ENCODE results near the gene FPR2. TPM values are rescaled to one million over a fixed set of nuclear protein-coding genes. Genes with fewer than 3 reads are reported as not detected.
A peak's percentile ranks its signal among the peaks of the same experiment; 100 is the strongest.

Gene FPR2
- total and polyA plus RNA-seq, 4 donors: 0.15 to 4.1 (median 2.4) TPM

DNA sequence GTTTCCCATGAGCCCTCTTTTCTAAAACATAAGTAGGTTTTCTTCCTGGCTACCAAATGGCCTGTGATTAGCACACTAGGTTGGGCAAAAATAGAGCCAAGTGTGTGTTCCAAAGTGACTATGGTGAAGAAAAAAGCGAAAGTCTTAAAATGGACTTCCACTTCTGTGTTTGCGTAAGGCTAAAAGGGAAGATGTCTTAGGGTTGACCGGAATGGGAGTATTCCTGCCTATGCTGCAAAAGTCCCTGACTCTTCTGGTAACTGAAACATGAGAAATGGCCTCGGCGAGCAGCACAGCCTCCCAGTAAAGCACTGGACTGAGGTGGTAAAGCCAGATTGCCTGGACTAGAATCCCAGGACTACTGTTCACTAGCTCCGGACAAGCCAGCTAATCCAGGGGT lies 6.9 kb upstream of the FPR2 start:
- H3K9ac ChIP-seq (ENCODE audit: low read depth in 1 of 2, low read length in 2 of 2): no peak overlapping the region
- WGBS: 81% methylated on average over 6 of the region's 6 CpGs
- no peak for DNase-seq (ENCODE audit: low spot score)
- no peak for TF ChIP-seq SP1 (IDR thresholded peaks at IDR 0.05)
- TF ChIP-seq GABPA (IDR thresholded peaks at IDR 0.05 in 1 of 2, conservative IDR thresholded peaks at IDR 0.05 in 1 of 2): no peak
- no peak for TF ChIP-seq HNF4G (IDR thresholded peaks at IDR 0.05)
- TF ChIP-seq, protein P1, sequence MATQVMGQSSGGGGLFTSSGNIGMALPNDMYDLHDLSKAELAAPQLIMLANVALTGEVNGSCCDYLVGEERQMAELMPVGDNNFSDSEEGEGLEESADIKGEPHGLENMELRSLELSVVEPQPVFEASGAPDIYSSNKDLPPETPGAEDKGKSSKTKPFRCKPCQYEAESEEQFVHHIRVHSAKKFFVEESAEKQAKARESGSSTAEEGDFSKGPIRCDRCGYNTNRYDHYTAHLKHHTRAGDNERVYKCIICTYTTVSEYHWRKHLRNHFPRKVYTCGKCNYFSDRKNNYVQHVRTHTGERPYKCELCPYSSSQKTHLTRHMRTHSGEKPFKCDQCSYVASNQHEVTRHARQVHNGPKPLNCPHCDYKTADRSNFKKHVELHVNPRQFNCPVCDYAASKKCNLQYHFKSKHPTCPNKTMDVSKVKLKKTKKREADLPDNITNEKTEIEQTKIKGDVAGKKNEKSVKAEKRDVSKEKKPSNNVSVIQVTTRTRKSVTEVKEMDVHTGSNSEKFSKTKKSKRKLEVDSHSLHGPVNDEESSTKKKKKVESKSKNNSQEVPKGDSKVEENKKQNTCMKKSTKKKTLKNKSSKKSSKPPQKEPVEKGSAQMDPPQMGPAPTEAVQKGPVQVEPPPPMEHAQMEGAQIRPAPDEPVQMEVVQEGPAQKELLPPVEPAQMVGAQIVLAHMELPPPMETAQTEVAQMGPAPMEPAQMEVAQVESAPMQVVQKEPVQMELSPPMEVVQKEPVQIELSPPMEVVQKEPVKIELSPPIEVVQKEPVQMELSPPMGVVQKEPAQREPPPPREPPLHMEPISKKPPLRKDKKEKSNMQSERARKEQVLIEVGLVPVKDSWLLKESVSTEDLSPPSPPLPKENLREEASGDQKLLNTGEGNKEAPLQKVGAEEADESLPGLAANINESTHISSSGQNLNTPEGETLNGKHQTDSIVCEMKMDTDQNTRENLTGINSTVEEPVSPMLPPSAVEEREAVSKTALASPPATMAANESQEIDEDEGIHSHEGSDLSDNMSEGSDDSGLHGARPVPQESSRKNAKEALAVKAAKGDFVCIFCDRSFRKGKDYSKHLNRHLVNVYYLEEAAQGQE (IDR thresholded peaks at IDR 0.05): no peak
- no peak for TF ChIP-seq RXRA (IDR thresholded peaks at IDR 0.05)
- no peak for TF ChIP-seq RAD21 (IDR thresholded peaks at IDR 0.05)
- TF ChIP-seq, protein P2, sequence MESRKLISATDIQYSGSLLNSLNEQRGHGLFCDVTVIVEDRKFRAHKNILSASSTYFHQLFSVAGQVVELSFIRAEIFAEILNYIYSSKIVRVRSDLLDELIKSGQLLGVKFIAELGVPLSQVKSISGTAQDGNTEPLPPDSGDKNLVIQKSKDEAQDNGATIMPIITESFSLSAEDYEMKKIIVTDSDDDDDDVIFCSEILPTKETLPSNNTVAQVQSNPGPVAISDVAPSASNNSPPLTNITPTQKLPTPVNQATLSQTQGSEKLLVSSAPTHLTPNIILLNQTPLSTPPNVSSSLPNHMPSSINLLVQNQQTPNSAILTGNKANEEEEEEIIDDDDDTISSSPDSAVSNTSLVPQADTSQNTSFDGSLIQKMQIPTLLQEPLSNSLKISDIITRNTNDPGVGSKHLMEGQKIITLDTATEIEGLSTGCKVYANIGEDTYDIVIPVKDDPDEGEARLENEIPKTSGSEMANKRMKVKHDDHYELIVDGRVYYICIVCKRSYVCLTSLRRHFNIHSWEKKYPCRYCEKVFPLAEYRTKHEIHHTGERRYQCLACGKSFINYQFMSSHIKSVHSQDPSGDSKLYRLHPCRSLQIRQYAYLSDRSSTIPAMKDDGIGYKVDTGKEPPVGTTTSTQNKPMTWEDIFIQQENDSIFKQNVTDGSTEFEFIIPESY (IDR thresholded peaks at IDR 0.05): no peak
- TF ChIP-seq NR2F2 (IDR thresholded peaks at IDR 0.05): no peak
- no peak for TF ChIP-seq TAF1 (conservative IDR thresholded peaks at IDR 0.05)
- no peak for TF ChIP-seq JUND (IDR thresholded peaks at IDR 0.05)
- TF ChIP-seq, protein P3, sequence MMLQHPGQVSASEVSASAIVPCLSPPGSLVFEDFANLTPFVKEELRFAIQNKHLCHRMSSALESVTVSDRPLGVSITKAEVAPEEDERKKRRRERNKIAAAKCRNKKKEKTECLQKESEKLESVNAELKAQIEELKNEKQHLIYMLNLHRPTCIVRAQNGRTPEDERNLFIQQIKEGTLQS (IDR thresholded peaks at IDR 0.05): no peak
- no peak for TF ChIP-seq EGR1 (IDR thresholded peaks at IDR 0.05; ENCODE audit: low read depth in 2 of 2)
- TF ChIP-seq HNF4A (conservative IDR thresholded peaks at IDR 0.05): no peak
- TF ChIP-seq, protein P4, sequence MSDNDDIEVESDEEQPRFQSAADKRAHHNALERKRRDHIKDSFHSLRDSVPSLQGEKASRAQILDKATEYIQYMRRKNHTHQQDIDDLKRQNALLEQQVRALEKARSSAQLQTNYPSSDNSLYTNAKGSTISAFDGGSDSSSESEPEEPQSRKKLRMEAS (IDR thresholded peaks at IDR 0.05): no peak
- TF ChIP-seq, protein P5, sequence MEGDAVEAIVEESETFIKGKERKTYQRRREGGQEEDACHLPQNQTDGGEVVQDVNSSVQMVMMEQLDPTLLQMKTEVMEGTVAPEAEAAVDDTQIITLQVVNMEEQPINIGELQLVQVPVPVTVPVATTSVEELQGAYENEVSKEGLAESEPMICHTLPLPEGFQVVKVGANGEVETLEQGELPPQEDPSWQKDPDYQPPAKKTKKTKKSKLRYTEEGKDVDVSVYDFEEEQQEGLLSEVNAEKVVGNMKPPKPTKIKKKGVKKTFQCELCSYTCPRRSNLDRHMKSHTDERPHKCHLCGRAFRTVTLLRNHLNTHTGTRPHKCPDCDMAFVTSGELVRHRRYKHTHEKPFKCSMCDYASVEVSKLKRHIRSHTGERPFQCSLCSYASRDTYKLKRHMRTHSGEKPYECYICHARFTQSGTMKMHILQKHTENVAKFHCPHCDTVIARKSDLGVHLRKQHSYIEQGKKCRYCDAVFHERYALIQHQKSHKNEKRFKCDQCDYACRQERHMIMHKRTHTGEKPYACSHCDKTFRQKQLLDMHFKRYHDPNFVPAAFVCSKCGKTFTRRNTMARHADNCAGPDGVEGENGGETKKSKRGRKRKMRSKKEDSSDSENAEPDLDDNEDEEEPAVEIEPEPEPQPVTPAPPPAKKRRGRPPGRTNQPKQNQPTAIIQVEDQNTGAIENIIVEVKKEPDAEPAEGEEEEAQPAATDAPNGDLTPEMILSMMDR (IDR thresholded peaks at IDR 0.05; ENCODE audit: low read depth, low read length, missing input control): no peak
- TF ChIP-seq YY1 (IDR thresholded peaks at IDR 0.05): no peak
- no peaks in the 10 kb centered on the region for H3K36me3 ChIP-seq (ENCODE audit: control insufficient read depth in 4 of 4, insufficient read depth in 3 of 4, low read depth in 1 of 4, low read length in 3 of 4)
- H3K4me3 ChIP-seq (ENCODE audit: low read depth in 1 of 3, low read length in 3 of 3): no peak overlapping the region
- H3K27ac ChIP-seq (ENCODE audit: low read depth in 1 of 2, low read length in 2 of 2): peak overlapping the region in 1 of 2 donors; percentile 50
- peaks cover 0 to 2% (median 0%) of the 10 kb centered on the region in 4 donors for H3K4me1 ChIP-seq (ENCODE audit: control insufficient read depth in 4 of 4, insufficient read depth in 4 of 4, low read length in 3 of 4)
- no peaks in the 10 kb centered on the region for H3K27me3 ChIP-seq (ENCODE audit: control insufficient read depth in 4 of 4, insufficient read depth in 4 of 4, low read length in 3 of 4)
- peaks cover 0 to 3% (median 1%) of the 10 kb centered on the region in 4 donors for H3K9me3 ChIP-seq (ENCODE audit: control insufficient read depth in 4 of 4, low read length in 3 of 4)

DNA sequence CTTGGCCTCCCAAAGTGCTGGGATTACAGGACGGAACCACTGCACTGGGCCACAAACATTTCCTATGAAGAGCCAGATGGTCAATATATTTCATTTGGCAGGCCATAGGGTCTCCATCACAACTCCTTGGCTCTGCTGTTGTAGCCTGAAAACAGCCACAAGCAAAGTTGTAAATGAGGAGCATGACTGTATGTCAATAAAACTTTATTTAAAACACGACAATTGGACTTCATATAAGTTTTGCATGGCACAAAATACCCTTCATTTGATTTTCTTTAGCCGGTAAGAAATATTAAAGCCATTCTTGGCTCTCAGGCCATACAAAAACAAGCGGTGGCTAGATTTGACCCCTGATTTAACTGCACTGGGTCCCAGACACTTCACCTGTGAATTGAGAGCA lies 6.2 kb upstream of the FPR2 start:
- DNase-seq (ENCODE audit: low spot score): no peak
- Histone ChIP-seq H3K36me3 (ENCODE audit: control insufficient read depth in 4 of 4, insufficient read depth in 3 of 4, low read depth in 1 of 4, low read length in 3 of 4) (no peaks in the 10 kb centered on the region), H3K4me3 (ENCODE audit: low read depth in 1 of 3, low read length in 3 of 3) (no peak overlapping the region), H3K27ac (ENCODE audit: low read depth in 1 of 2, low read length in 2 of 2) (peak overlapping the region; percentile 41 to 50), H3K9ac (ENCODE audit: low read depth in 1 of 2, low read length in 2 of 2) (no peak overlapping the region), H3K27me3 (ENCODE audit: control insufficient read depth in 4 of 4, insufficient read depth in 4 of 4, low read length in 3 of 4) (no peaks in the 10 kb centered on the region), H3K4me1 (ENCODE audit: control insufficient read depth in 4 of 4, insufficient read depth in 4 of 4, low read length in 3 of 4) (peaks cover 0 to 2% (median 0%) of the 10 kb centered on the region in 4 donors), H3K9me3 (ENCODE audit: control insufficient read depth in 4 of 4, low read length in 3 of 4) (peaks cover 0 to 3% (median 1%) of the 10 kb centered on the region in 4 donors)
- TF ChIP-seq RAD21 (IDR thresholded peaks at IDR 0.05) (no peak), HNF4G (IDR thresholded peaks at IDR 0.05) (no peak), NR2F2 (IDR thresholded peaks at IDR 0.05) (no peak), TAF1 (conservative IDR thresholded peaks at IDR 0.05) (no peak)
- TF ChIP-seq, protein P3 (IDR thresholded peaks at IDR 0.05): no peak
- TF ChIP-seq, protein P1 (IDR thresholded peaks at IDR 0.05): no peak
- WGBS: 74% methylated on average over 4 of the region's 4 CpGs
